Endothelial cell of umbilical vein (primary cell): ENCODE measurements around the gene NEK6. TPM values are rescaled to one million over a fixed set of nuclear protein-coding genes. Genes with fewer than 3 reads are reported as not detected.

Experiments
- BruUV-seq: library from RNA; stranded (reverse); fragments of 400-500 nt; replicated peaks from 2 replicates; lab custom pipeline; 2021; lab: Mats Ljungman, UMichigan
- CTCF ChIA-PET: fragments of 300-600, 350-600 bp; sonication (Branson Sonifier 250); formaldehyde crosslinking; loops from one replicate; lab custom pipeline; 2021; ENCODE audit warnings: antibody characterized with exemption, inconsistent platforms; lab: Charles Lee
- POLR2A ChIA-PET: fragments of 300-600, 350-600 bp; sonication (Branson Sonifier 250); formaldehyde crosslinking; loops from one replicate; lab custom pipeline; 2021; ENCODE audit warnings: antibody characterized with exemption, inconsistent platforms; lab: Charles Lee
- DNase-seq: peaks from one replicate; pipeline ENCODE4 v3.0.0-alpha.2; 2011; ENCODE audit warnings: low read depth, low spot score
- FAIRE-seq: peaks from 2 replicates; lab custom pipeline; 2011; peaks lifted over from hg19 to GRCh38; lab: Jason Lieb, UNC
- H2AFZ ChIP-seq: 2 replicates; pipeline ENCODE4 v1.6.0; 2012; ENCODE audit warnings: low read depth, low read length, control low read depth, inconsistent platforms
- H3K27ac ChIP-seq: 2 replicates; pipeline ENCODE4 v1.5.1; 2011; ENCODE audit warnings: low read depth, mild to moderate bottlenecking, control low read depth, low read length, moderate library complexity; ENCODE audit not compliant: insufficient read depth
- H3K27me3 ChIP-seq, 2 experiments: 2 replicates each; pipeline versions ENCODE4 v1.6.0 to v1.6.1; 2011; ENCODE audit warnings: low read length in 2 of 2, mixed read lengths in 1 of 2; ENCODE audit not compliant: control insufficient read depth in 2 of 2, insufficient read depth in 2 of 2
- H3K36me3 ChIP-seq, 2 experiments: 2 replicates in 1 of 2; 3 replicates in 1 of 2; pipeline ENCODE4 v1.5.1; 2011; ENCODE audit warnings: low read length in 2 of 2, mild to moderate bottlenecking in 1 of 2, moderate library complexity in 1 of 2; ENCODE audit not compliant: control insufficient read depth in 2 of 2, insufficient read depth in 2 of 2; ENCODE audit errors: extremely low read depth in 1 of 2
- H3K4me1 ChIP-seq: 3 replicates; pipeline ENCODE4 v1.5.1; 2011; ENCODE audit warnings: mild to moderate bottlenecking, low read length; ENCODE audit not compliant: control insufficient read depth, insufficient read depth; ENCODE audit errors: extremely low read depth
- H3K4me2 ChIP-seq: 2 replicates; pipeline ENCODE4 v1.6.1; 2011; ENCODE audit warnings: low read length, control low read depth, mixed read lengths; ENCODE audit not compliant: insufficient read depth
- H3K4me3 ChIP-seq, 3 experiments: fragments of 200-600 bp in 1 of 3; sonication (generic), shearing (Covaris generic) in 1 of 3; replicated peaks in 1 of 3; 2 replicates each; pipeline ENCODE4 v1.5.1; 2011 to 2016; ENCODE audit warnings: control low read depth in 3 of 3, low read length in 3 of 3, mild to moderate bottlenecking in 2 of 3, inconsistent platforms in 1 of 3, low read depth in 1 of 3, moderate library complexity in 1 of 3; ENCODE audit not compliant: insufficient read depth in 1 of 3
- H3K79me2 ChIP-seq: 2 replicates; pipeline ENCODE4 v1.6.0; 2012; ENCODE audit warnings: low read length, inconsistent platforms; ENCODE audit not compliant: control insufficient read depth, insufficient read depth
- H3K9ac ChIP-seq: replicated peaks from 2 replicates; pipeline ENCODE3; 2011; ENCODE audit warnings: low read length, control low read depth; ENCODE audit not compliant: insufficient read depth; ENCODE audit errors: extremely low read depth
- H3K9me1 ChIP-seq: replicated peaks from 3 replicates; pipeline ENCODE4 v1.6.0; 2011; ENCODE audit warnings: mild to moderate bottlenecking, low read length; ENCODE audit not compliant: control insufficient read depth, insufficient read depth; ENCODE audit errors: extremely low read depth
- H3K9me3 ChIP-seq: replicated peaks from 2 replicates; pipeline ENCODE4 v1.5.1; 2012; ENCODE audit warnings: low read length, inconsistent platforms; ENCODE audit not compliant: control insufficient read depth, insufficient read depth
- H4K20me1 ChIP-seq: replicated peaks from 2 replicates; pipeline ENCODE3; 2011; ENCODE audit warnings: mild to moderate bottlenecking, low read length; ENCODE audit not compliant: control insufficient read depth, insufficient read depth; ENCODE audit errors: extremely low read depth
- CTCF ChIP-seq, 2 donors: IDR thresholded peaks; 1 replicate in 1 of 2; 2 replicates in 1 of 2; pipeline ENCODE4 v1.5.1; 2011; ENCODE audit warnings: low read length in 2 of 2, mild to moderate bottlenecking in 2 of 2, moderate library complexity in 2 of 2, control low read depth in 1 of 2, inconsistent platforms in 1 of 2, low read depth in 1 of 2; ENCODE audit not compliant: insufficient read depth in 1 of 2; ENCODE audit errors: extremely low read depth in 1 of 2
- EZH2 ChIP-seq: IDR thresholded peaks from 2 replicates; pipeline ENCODE4 v1.6.1; 2012; ENCODE audit warnings: borderline replicate concordance, low read depth, mild to moderate bottlenecking, moderate library complexity, low read length, inconsistent platforms; ENCODE audit not compliant: severe bottlenecking
- FOS ChIP-seq: IDR thresholded peaks from 2 replicates; pipeline ENCODE4 v1.6.1; 2011; ENCODE audit warnings: mild to moderate bottlenecking, low read length, moderate library complexity, borderline replicate concordance; ENCODE audit not compliant: insufficient read depth
- GATA2 ChIP-seq: IDR thresholded peaks from 2 replicates; pipeline ENCODE4 v1.7.0; 2011; ENCODE audit warnings: low read depth, mild to moderate bottlenecking, moderate library complexity, mixed read lengths, low read length; ENCODE audit not compliant: insufficient read length, insufficient read depth
- JUN ChIP-seq: IDR thresholded peaks from 2 replicates; pipeline ENCODE4 v1.6.1; 2011; ENCODE audit warnings: borderline replicate concordance, low read depth; ENCODE audit not compliant: insufficient read length, insufficient read depth
- MAX ChIP-seq: IDR thresholded peaks from 2 replicates; pipeline ENCODE4 v1.6.1; 2011; ENCODE audit not compliant: insufficient read depth, insufficient read length
- MYC ChIP-seq: IDR thresholded peaks from one replicate; pipeline ENCODE4 v1.6.1; 2011; ENCODE audit warnings: mild to moderate bottlenecking, low read depth, low read length
- POLR2A ChIP-seq: IDR thresholded peaks from 2 replicates; pipeline ENCODE4 v1.6.1; 2012; ENCODE audit warnings: low read depth, mild to moderate bottlenecking, control low read depth, low read length
- POLR2AphosphoS5 ChIP-seq: IDR thresholded peaks from 2 replicates; pipeline ENCODE4 v1.6.1; 2012; ENCODE audit warnings: low read depth, mild to moderate bottlenecking, control low read depth, low read length, moderate library complexity; ENCODE audit not compliant: insufficient read depth
- dilution Hi-C: fragments of 300-500 bp; cut with MboI; formaldehyde crosslinking; loops from one replicate; pipeline ENCODE4 v1.15.0; 2019; ENCODE audit warnings: low sequenced_read_pairs; ENCODE audit not compliant: extremely low pct_ligation_motif_present
- intact Hi-C: fragments of 100-400 bp; cut with micrococcal nuclease; formaldehyde crosslinking; loops from one replicate; pipeline ENCODE4 v1.10.0; 2022
- polyA plus RNA-seq, 4 experiments: library from polyadenylated mRNA; depleted of rRNA in 3 of 4; stranded (reverse) in 3 of 4; unstranded in 1 of 4; fragments of >200 nt; gene quantifications; 2 replicates each; pipeline versions ENCODE4 v1.2.1 to v1.2.3, GENCODE V29; 2011 to 2012; ENCODE audit warnings: missing spikeins in 1 of 4
- total RNA-seq: library from RNA; stranded (reverse); gene quantifications from 2 replicates; pipeline ENCODE4 v1.2.3, GENCODE V29; 2021

The NEK6 gene
- total and polyA plus RNA-seq, 2 donors (not counting 3 experiments of a cell fraction or from before 2014, with no cell fraction given), result 64.3 to 67.1 TPM

- FAIRE-seq, result no peak
- no peaks in the 10 kb centered on the region for H4K20me1 ChIP-seq
Measured at GRCh38 chr9:124263800-124264426, 6.2 kb downstream of the NEK6 start.

GRCh38 chr9:124264823-124265233 lies 7.1 kb downstream of the NEK6 start:
- Histone ChIP-seq H3K9me1 (no peaks in the 10 kb centered on the region), H3K9ac (no peak overlapping the region), H3K27ac (no peak overlapping the region), H3K4me3 (no peak overlapping the region), H3K27me3 (no peaks in the 10 kb centered on the region), H2AFZ (no peak overlapping the region), H3K4me1 (peaks cover 79% of the 10 kb centered on the region), H3K9me3 (no peaks in the 10 kb centered on the region), H3K79me2 (peaks cover 92% of the 10 kb centered on the region), H4K20me1 (no peaks in the 10 kb centered on the region), H3K36me3 (no peaks in the 10 kb centered on the region), H3K4me2 (no peak overlapping the region)
- intact Hi-C loops (loop anchor here (5.0 kb wide), 1 partner anchor 147 kb away; no protein-coding TSS in a partner anchor), dilution Hi-C loops (no loop called here)
- ChIA-PET POLR2A (no interaction called here), CTCF (interaction anchor here (0.7 to 1.1 kb wide), 3 partner anchors 55 to 138 kb away, joined by 3 to 6 read pairs (median 4); no protein-coding TSS in a partner anchor)
- TF ChIP-seq CTCF (IDR thresholded peaks at IDR 0.05; ENCODE audit: extremely low read depth in 1 of 2, insufficient read depth in 1 of 2, low read depth in 1 of 2, low read length in 2 of 2) (no peak), JUN (no peak), EZH2 (no peak), GATA2 (no peak), POLR2A (no peak), MYC (no peak), MAX (no peak)
- BruUV-seq, result no TSS peak
- DNase-seq, result no peak
- no peak for FAIRE-seq

More at GRCh38 chr9:124263800-124264426, 6.2 kb downstream of the NEK6 start:
- DNase-seq, result peak; percentile 8
- TF ChIP-seq MYC (no peak), EZH2 (no peak), FOS (no peak), POLR2AphosphoS5 (no peak), MAX (no peak), POLR2A (no peak)
- H3K36me3 ChIP-seq, result no peaks in the 10 kb centered on the region
- CTCF ChIA-PET, result interaction anchor here (0.8 kb wide), 1 partner anchor 56 kb away, joined by 3 read pairs; no protein-coding TSS in a partner anchor
- H3K27me3 ChIP-seq, result no peaks in the 10 kb centered on the region
- H3K27ac ChIP-seq, result peak overlapping the region; percentile 41
- POLR2A ChIA-PET, result no interaction called here
- no TSS peak for BruUV-seq
- peaks cover 87% of the 10 kb centered on the region for H3K79me2 ChIP-seq
- no peak overlapping the region for H2AFZ ChIP-seq
- no peak overlapping the region for H3K4me2 ChIP-seq
- H3K4me3 ChIP-seq, result no peak overlapping the region
- no peaks in the 10 kb centered on the region for H3K9me1 ChIP-seq
- dilution Hi-C loops, result no loop called here
- intact Hi-C loops, result loop anchor here (5.0 kb wide), 1 partner anchor 148 kb away; no protein-coding TSS in a partner anchor
- H3K9me3 ChIP-seq, result no peaks in the 10 kb centered on the region
- H3K4me1 ChIP-seq, result peaks cover 78% of the 10 kb centered on the region
- peak overlapping the region; percentile 5 for H3K9ac ChIP-seq
